Panc1 (cell line): ENCODE measurements around the gene FUS.

ENCODE experiments used
- POLR2AphosphoS5 ChIP-seq: IDR thresholded peaks from 2 replicates; pipeline ENCODE4 v1.6.1; 2012; ENCODE audit warnings: mild to moderate bottlenecking, low read depth, low read length, moderate library complexity
- TF ChIP-seq, protein P1 (sequence below): fragments of 450-650 bp; IDR thresholded peaks from 2 replicates; pipeline ENCODE4 v1.5.1; 2017; ENCODE audit warnings: mild to moderate bottlenecking
- TF ChIP-seq, protein P2 (sequence below), 2 experiments: IDR thresholded peaks; 2 replicates each; pipeline ENCODE4 v1.6.1; 2011 to 2012; ENCODE audit warnings: low read depth in 2 of 2, control low read depth in 1 of 2, low read length in 1 of 2, mild to moderate bottlenecking in 1 of 2, moderate library complexity in 1 of 2; ENCODE audit not compliant: insufficient read depth in 1 of 2

DNA sequence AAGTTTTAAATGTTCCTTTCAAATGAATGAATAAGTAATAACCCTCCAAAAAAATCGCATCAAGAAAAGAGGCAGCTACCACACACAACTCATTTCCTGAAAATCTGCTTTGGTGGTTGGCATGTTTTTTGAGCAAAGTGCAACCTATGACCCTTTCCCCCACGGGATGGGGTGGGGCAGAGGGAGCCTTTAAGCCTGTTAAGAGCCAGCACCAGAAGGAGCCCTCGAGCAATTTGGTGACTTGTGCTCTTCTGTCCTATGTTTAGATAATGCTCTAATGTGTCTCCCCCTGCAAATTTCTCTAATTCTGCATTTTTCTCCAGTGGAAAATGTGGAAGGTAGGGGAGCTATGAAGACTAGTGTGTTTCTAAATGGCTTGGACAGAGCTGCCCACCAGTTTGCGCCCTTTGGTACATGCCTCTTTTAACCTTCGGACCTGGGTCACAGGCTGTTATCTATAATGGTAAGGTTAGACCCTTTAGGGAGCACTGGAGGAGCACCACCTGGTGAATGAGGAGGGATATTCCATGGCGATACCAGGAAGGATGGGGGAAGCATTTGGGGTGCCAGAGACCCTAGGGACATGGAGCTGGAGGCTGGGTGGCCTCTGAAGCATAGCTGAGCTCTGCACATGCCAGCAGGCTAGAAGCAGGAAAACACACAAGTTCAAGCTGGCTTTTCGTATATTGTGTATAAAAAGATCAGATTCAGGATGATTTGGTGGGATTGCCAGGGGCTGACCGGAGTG lies 21.1 kb downstream of the FUS start:
- TF ChIP-seq POLR2AphosphoS5, result no peak
- TF ChIP-seq, protein P1, sequence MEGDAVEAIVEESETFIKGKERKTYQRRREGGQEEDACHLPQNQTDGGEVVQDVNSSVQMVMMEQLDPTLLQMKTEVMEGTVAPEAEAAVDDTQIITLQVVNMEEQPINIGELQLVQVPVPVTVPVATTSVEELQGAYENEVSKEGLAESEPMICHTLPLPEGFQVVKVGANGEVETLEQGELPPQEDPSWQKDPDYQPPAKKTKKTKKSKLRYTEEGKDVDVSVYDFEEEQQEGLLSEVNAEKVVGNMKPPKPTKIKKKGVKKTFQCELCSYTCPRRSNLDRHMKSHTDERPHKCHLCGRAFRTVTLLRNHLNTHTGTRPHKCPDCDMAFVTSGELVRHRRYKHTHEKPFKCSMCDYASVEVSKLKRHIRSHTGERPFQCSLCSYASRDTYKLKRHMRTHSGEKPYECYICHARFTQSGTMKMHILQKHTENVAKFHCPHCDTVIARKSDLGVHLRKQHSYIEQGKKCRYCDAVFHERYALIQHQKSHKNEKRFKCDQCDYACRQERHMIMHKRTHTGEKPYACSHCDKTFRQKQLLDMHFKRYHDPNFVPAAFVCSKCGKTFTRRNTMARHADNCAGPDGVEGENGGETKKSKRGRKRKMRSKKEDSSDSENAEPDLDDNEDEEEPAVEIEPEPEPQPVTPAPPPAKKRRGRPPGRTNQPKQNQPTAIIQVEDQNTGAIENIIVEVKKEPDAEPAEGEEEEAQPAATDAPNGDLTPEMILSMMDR, result no peak
- TF ChIP-seq, protein P2, sequence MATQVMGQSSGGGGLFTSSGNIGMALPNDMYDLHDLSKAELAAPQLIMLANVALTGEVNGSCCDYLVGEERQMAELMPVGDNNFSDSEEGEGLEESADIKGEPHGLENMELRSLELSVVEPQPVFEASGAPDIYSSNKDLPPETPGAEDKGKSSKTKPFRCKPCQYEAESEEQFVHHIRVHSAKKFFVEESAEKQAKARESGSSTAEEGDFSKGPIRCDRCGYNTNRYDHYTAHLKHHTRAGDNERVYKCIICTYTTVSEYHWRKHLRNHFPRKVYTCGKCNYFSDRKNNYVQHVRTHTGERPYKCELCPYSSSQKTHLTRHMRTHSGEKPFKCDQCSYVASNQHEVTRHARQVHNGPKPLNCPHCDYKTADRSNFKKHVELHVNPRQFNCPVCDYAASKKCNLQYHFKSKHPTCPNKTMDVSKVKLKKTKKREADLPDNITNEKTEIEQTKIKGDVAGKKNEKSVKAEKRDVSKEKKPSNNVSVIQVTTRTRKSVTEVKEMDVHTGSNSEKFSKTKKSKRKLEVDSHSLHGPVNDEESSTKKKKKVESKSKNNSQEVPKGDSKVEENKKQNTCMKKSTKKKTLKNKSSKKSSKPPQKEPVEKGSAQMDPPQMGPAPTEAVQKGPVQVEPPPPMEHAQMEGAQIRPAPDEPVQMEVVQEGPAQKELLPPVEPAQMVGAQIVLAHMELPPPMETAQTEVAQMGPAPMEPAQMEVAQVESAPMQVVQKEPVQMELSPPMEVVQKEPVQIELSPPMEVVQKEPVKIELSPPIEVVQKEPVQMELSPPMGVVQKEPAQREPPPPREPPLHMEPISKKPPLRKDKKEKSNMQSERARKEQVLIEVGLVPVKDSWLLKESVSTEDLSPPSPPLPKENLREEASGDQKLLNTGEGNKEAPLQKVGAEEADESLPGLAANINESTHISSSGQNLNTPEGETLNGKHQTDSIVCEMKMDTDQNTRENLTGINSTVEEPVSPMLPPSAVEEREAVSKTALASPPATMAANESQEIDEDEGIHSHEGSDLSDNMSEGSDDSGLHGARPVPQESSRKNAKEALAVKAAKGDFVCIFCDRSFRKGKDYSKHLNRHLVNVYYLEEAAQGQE (IDR thresholded peaks at IDR 0.05; ENCODE audit: insufficient read depth in 1 of 2, low read depth in 2 of 2, low read length in 1 of 2), result no peak
